Ovary (tissue), 9 donors: ENCODE results near the gene QRSL1. TPM values are rescaled to one million over a fixed set of nuclear protein-coding genes. Genes with fewer than 3 reads are reported as not detected.

Experiments used
- DNase-seq, 5 donors: peaks; one replicate each; pipeline ENCODE4 v3.0.0-alpha.2; 2019 to 2020
- H3K27ac ChIP-seq, 2 donors: fragments of 200-600 bp; one replicate each; pipeline versions ENCODE4 v1.5.1 to v1.8.0; 2019 to 2022
- H3K27me3 ChIP-seq: fragments of 200-600 bp; one replicate; pipeline ENCODE4 v1.8.0; 2022
- H3K36me3 ChIP-seq: fragments of 200-600 bp; sonication (generic); one replicate; pipeline ENCODE4 v1.5.1; 2019
- H3K4me1 ChIP-seq: one replicate; pipeline ENCODE4 v1.8.1; 2013; ENCODE audit warnings: mild to moderate bottlenecking, moderate library complexity; ENCODE audit not compliant: insufficient read depth
- H3K4me3 ChIP-seq: fragments of 200-600 bp; sonication (generic); one replicate; pipeline ENCODE4 v1.5.1; 2017
- H3K9me3 ChIP-seq, 2 donors: fragments of 200-600 bp in 1 of 2; sonication (generic) in 1 of 2; one replicate each; pipeline versions ENCODE4 v1.5.1 to v1.8.1; 2013 to 2019; ENCODE audit warnings: mild to moderate bottlenecking in 1 of 2, moderate library complexity in 1 of 2
- CTCF ChIP-seq, 3 donors: fragments of 450-650 bp in 2 of 3; fragments of 200-600 bp in 1 of 3; IDR thresholded peaks; one replicate each; pipeline versions ENCODE4 v1.5.1 to v1.8.0; 2016 to 2022; ENCODE audit warnings: antibody characterized with exemption in 3 of 3, mild to moderate bottlenecking in 1 of 3
- EP300 ChIP-seq: sonication (generic); formaldehyde crosslinking; IDR thresholded peaks from one replicate; pipeline ENCODE4 v1.6.1; 2017; ENCODE audit warnings: antibody characterized with exemption
- POLR2A ChIP-seq: fragments of 450-650 bp; IDR thresholded peaks from one replicate; pipeline ENCODE4 v1.6.1; 2017; ENCODE audit warnings: antibody characterized with exemption, mild to moderate bottlenecking, moderate library complexity
- WGBS, 3 donors: extraction: QIAGEN DNeasy Blood & Tissue Kit in 1 of 3; methylation state at CpG; one replicate each; pipeline versions ENCODE4 v1.1.5 to v1.1.7; 2013 to 2017; 5-methylcytosine and 5-hydroxymethylcytosine counted together
- intact Hi-C, 4 donors: fragments of 100-400 bp; cut with DNase I; formaldehyde crosslinking; loops; one replicate each; pipeline versions ENCODE4 v1.11.0 to v1.15.1; 2022 to 2023
- polyA plus RNA-seq, 2 donors: library from polyadenylated mRNA; stranded (reverse); fragments of 200-250 nt in 1 of 2; fragments of 350-450 nt in 1 of 2; fragmentation: Illumina TruSeq in 1 of 2; extraction: RNeasy Lipid Tissue Mini Kit (QIAGEN cat#74804) in 1 of 2; gene quantifications; one replicate each; pipeline ENCODE4 v1.2.3, GENCODE V29; 2013 to 2014
- total RNA-seq, 7 donors: library from RNA; depleted of rRNA in 2 of 7; stranded (reverse); fragments of >200 nt in 2 of 7; fragmentation: NEBNext Ultra II Directional in 3 of 7; extraction: Animal tissue kit (Norgen Biotek cat#: 25700) in 3 of 7; gene quantifications; one replicate each; pipeline versions ENCODE4 v1.1.0 to v1.2.4, GENCODE V29; 2016 to 2023
- donor health status: DM: no; HTN: no; CAD: no; lungs with moderate emphysema.
- donor health status: DM: no; HTN: no; CAD: no.
- donor health status: Bipolar disorder and iron deficiency.
- donor health status: DM: yes; HTN: yes; CAD: no.
- donor health status: DM: no; HTN: no; CAD: no.
- donor health status: DM: yes; HTN: yes; CAD: no.

QRSL1 gene
- total and polyA plus RNA-seq, 9 donors: 6.4 to 15.7 (median 8.6) TPM

DNA sequence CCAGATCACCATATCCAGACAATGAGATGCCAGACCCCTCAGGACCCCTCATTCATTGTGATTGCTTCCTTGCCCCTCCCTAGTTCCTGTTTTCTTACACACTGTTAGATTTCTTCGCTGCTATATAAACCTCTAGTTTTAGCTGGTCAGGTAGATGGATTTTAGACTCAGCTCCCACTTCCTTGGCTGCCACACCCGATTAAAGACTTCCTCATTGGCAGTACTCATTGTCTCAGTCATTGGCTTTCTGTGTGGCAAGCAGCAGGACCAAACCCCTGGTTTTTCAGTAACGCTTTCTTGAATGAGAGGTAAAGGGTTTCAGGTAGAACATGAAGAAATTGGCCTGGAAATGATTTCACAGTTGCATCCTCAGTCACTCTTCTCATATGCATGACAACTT, 47.9 kb downstream of the QRSL1 start:
- WGBS, 3 donors: 90% methylated on average over 3 of the region's 3 CpGs
- intact Hi-C loops: no loop called here
- DNase-seq: no peak
- H3K27ac ChIP-seq: no peak overlapping the region
- no peaks in the 10 kb centered on the region for H3K36me3 ChIP-seq
- no peaks in the 10 kb centered on the region for H3K4me1 ChIP-seq
- TF ChIP-seq EP300 (no peak), CTCF (IDR thresholded peaks at IDR 0.05) (no peak), POLR2A (no peak)
- H3K27me3 ChIP-seq: no peaks in the 10 kb centered on the region
- H3K4me3 ChIP-seq: no peak overlapping the region
- H3K9me3 ChIP-seq: no peaks in the 10 kb centered on the region

DNA sequence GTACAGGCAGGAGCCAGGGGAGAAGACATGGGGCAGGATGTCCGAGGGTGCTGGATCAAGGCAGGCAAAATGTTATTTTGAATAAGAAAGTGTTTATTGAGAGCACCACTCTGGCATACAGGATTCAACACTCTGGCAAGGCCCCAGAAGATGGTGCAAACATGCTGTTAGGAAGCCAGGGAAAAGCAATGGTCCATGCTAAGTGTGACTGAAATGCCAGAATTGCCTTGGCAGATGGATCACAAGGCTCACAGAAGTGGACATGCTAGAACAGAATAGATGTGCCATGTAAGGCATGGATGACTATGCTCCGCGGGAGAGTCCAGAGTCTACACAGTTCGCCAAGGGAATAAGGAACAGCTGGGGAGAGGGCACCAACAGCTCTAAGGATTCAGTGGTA, 54.6 kb downstream of the QRSL1 start:
- TF ChIP-seq EP300 (no peak), CTCF (IDR thresholded peaks at IDR 0.05) (no peak), POLR2A (no peak)
- H3K27ac ChIP-seq: no peak overlapping the region
- H3K4me1 ChIP-seq: no peaks in the 10 kb centered on the region
- H3K36me3 ChIP-seq: no peaks in the 10 kb centered on the region
- intact Hi-C loops: no loop called here
- 92% methylated on average over 4 of the region's 4 CpGs for WGBS, 3 donors
- no peaks in the 10 kb centered on the region for H3K27me3 ChIP-seq
- no peak for DNase-seq
- H3K4me3 ChIP-seq: no peak overlapping the region
- H3K9me3 ChIP-seq: no peaks in the 10 kb centered on the region

DNA sequence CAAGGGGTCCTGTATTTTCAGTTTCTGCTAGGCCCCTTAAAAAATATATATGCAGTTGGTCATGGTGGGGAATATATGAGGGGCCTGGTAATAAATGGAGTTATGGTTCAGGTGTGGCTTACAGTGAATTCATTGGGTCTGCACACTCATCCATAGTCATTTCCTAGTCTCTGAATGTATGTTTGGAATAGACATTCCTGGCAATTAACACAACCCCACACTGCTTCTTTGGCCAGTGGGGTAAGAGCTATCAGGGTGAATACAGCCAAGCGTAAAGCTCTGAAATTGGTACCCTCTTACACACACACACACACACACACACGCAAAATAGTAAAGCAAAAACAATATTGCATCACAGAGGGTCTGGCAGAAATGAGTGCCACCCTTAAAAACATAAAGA, 56.5 kb downstream of the QRSL1 start:
- WGBS, 3 donors: 89 to 93% (median 90%) methylated on average over 2 of the region's 2 CpGs
- Histone ChIP-seq H3K4me1 (no peaks in the 10 kb centered on the region), H3K9me3 (no peaks in the 10 kb centered on the region), H3K27me3 (no peaks in the 10 kb centered on the region), H3K36me3 (no peaks in the 10 kb centered on the region), H3K27ac (no peak overlapping the region), H3K4me3 (no peak overlapping the region)
- no peak for DNase-seq
- intact Hi-C loops: no loop called here
- TF ChIP-seq EP300 (no peak), POLR2A (no peak), CTCF (IDR thresholded peaks at IDR 0.05) (no peak)

GRCh38 chr6:106688177-106688951, 59.0 kb downstream of the QRSL1 start:
- intact Hi-C loops: no loop called here
- H3K36me3 ChIP-seq: no peaks in the 10 kb centered on the region
- H3K9me3 ChIP-seq: no peaks in the 10 kb centered on the region
- no peak for DNase-seq
- no peaks in the 10 kb centered on the region for H3K27me3 ChIP-seq
- 64 to 82% (median 78%) methylated on average over 6 of the region's 6 CpGs for WGBS, 3 donors
- no peak overlapping the region for H3K27ac ChIP-seq
- no peaks in the 10 kb centered on the region for H3K4me1 ChIP-seq
- H3K4me3 ChIP-seq: no peak overlapping the region
- no peak for TF ChIP-seq EP300
- TF ChIP-seq CTCF (IDR thresholded peaks at IDR 0.05): no peak
- no peak for TF ChIP-seq POLR2A
